DMS 273 treated with DMSO at 0.1 percent for 48 hours (cell line): ENCODE results near the gene OR2A1.
"Not testable (repeated sequence)": the region's sequence is repeated elsewhere in the genome, so short reads cannot be mapped to it uniquely, and the experiment has no call there.

Source experiments
- DNase-seq: peaks from one replicate; lab custom pipeline; 2025; lab: John Stamatoyannopoulos, UW

The OR2A1 gene

GRCh38 chr7:144311872-144312469 is at the start of gene OR2A1:
OR2A1 (plus strand) TSS chr7:144312419; CDS start chr7:144318125, 5,706 bp downstream.
- DNase-seq: not testable (repeated sequence)

GRCh38 chr7:144264692-144265091 is 47.5 kb upstream of the OR2A1 start, which contains the start of gene OR2A7:
OR2A7 (minus strand) TSS chr7:144264792; CDS start chr7:144259628, 5,164 bp downstream.
- not testable (repeated sequence) for DNase-seq

- DNase-seq: not testable (repeated sequence)
Measured at GRCh38 chr7:144269188-144269587, 43.0 kb upstream of the OR2A1 start, which contains the start of gene CTAGE8. CTAGE8 (minus strand) TSS chr7:144269288; CDS start chr7:144269250, 38 bp downstream.

- DNase-seq: not testable (repeated sequence)
Measured at GRCh38 chr7:144275281-144275680, 36.9 kb upstream of the OR2A1 start.

- not testable (repeated sequence) for DNase-seq
Measured at GRCh38 chr7:144280010-144280409, 32.2 kb upstream of the OR2A1 start.

GRCh38 chr7:144281981-144282380 is 30.2 kb upstream of the OR2A1 start:
- DNase-seq: not testable (repeated sequence)

GRCh38 chr7:144282490-144282889 is 29.7 kb upstream of the OR2A1 start:
- DNase-seq: not testable (repeated sequence)

GRCh38 chr7:144283716-144284115 is 28.5 kb upstream of the OR2A1 start:
- not testable (repeated sequence) for DNase-seq

- DNase-seq: not testable (repeated sequence)
Measured at GRCh38 chr7:144287171-144287784, 24.9 kb upstream of the OR2A1 start.

- DNase-seq: not testable (repeated sequence)
Measured at GRCh38 chr7:144291607-144292006, 20.6 kb upstream of the OR2A1 start.

- DNase-seq: not testable (repeated sequence)
Measured at GRCh38 chr7:144292384-144293161, 19.6 kb upstream of the OR2A1 start.

GRCh38 chr7:144293794-144294499 is 18.3 kb upstream of the OR2A1 start:
- not testable (repeated sequence) for DNase-seq

GRCh38 chr7:144302578-144303303 is 9.5 kb upstream of the OR2A1 start:
- DNase-seq: not testable (repeated sequence)

GRCh38 chr7:144303607-144304006 is 8.6 kb upstream of the OR2A1 start:
- DNase-seq: not testable (repeated sequence)

GRCh38 chr7:144305156-144305555 is 7.1 kb upstream of the OR2A1 start:
- not testable (repeated sequence) for DNase-seq

- DNase-seq: not testable (repeated sequence)
Measured at GRCh38 chr7:144309702-144310101, 2.5 kb upstream of the OR2A1 start.

GRCh38 chr7:144311218-144311617 is 1.0 kb upstream of the OR2A1 start:
- DNase-seq: not testable (repeated sequence)

- DNase-seq: not testable (repeated sequence)
Measured at GRCh38 chr7:144317537-144317936, 5.3 kb downstream of the OR2A1 start.

- not testable (repeated sequence) for DNase-seq
Measured at GRCh38 chr7:144319547-144319946, 7.3 kb downstream of the OR2A1 start.

GRCh38 chr7:144321677-144322206 is 9.5 kb downstream of the OR2A1 start:
- DNase-seq: not testable (repeated sequence)

GRCh38 chr7:144323359-144323758 is 11.1 kb downstream of the OR2A1 start:
- DNase-seq: not testable (repeated sequence)
